ENCODE measurements around the gene EIF4E2.

Gene EIF4E2

DNA sequence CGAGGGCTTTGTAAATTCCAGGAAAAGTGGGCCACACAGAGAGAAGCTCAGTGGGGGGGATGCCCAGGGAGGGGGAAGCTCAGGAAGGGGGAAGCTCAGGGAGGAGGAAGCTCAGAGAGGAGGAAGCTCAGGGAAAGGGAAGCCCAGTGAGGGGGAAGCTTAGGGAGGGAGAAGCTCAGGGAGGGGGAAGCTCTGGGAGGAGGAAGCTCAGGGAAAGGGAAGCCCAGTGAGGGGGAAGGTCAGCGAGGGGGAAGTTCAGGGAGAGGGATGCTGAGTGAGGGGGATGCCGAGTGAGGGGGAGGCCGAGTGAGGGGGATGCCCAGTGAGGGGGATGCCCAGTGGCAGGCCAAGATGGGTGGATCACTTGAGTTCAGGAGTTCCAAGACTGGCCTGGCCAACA, 11.8 kb upstream of the EIF4E2 start:
- no peak for DNase-seq (ENCODE audit: low read depth)

DNA sequence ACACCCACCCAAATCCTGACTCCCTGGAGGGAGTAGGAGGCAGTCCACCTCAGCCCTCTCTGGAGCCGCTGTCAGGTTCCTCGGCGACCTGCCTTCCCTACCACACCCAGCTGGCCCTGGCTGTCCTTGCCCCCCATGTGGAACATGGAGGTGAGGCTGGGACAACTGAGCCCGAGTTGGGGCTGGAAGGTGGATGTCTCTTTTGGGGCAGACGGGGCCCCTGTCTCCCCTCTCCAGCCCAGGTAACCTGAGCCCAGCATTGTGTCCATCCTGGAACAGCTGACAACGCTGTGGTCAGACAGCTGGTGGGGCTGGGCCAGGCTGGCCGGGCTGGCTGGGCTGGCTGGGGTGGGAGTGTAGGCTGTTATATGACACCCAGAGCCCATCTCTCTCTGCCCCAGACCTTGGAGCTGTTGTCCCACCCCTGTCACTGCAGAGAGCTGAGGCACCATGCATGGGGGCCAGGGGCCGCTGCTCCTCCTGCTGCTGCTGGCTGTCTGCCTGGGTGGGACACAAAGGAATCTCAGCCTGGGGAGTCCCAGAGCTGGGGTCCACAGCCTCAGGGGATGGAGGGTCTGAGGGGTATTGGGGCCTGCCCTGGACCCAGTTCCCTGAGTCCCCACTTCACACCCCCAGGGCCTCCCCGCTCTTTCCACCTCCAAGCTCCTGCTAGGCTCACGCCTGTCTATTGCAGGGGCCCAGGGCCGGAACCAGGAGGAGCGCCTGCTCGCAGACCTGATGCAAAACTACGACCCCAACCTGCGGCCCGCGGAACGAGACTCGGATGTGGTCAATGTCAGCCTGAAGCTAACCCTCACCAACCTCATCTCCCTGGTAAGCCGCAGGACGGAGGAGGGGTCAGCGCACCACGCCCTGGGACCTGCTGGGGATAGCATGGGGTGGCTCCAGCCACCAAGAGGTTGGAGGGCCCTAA, 10.9 kb upstream of the EIF4E2 start, which contains the start of gene CHRNG:
TSS of gene CHRNG (plus strand) at position 395 of the 934 bp plus-strand sequence. CDS start at position 451, 56 bp downstream.
- DNase-seq (ENCODE audit: low read depth): no peak

DNA sequence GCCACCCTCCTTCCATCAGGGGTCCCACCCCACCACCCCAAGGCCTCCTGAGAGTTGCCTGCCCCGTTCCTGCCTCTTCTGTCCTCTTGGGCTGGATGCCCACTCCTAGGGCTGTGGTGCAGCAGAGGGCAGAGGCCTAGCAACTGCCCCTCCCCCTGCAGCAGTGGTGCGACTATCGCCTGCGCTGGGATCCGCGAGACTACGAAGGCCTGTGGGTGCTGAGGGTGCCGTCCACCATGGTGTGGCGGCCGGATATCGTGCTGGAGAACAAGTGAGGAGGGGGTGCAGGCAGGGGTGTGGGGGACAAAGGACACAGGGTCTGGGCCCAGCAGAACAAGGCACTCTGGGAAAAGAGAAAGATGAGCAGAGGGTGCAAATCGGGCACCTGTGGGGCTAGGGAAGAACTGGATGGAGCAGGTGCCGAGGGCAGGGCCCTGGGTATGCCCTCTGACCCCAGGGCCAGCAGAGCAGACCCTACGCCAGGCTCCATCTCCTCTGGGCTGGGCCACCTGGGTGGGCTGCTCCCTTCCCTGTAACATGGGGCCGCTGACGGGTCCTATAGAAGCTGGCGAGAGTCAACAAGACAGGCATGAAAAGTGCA, 9.9 kb upstream of the EIF4E2 start:
- no peak for DNase-seq (ENCODE audit: low read depth)

DNA sequence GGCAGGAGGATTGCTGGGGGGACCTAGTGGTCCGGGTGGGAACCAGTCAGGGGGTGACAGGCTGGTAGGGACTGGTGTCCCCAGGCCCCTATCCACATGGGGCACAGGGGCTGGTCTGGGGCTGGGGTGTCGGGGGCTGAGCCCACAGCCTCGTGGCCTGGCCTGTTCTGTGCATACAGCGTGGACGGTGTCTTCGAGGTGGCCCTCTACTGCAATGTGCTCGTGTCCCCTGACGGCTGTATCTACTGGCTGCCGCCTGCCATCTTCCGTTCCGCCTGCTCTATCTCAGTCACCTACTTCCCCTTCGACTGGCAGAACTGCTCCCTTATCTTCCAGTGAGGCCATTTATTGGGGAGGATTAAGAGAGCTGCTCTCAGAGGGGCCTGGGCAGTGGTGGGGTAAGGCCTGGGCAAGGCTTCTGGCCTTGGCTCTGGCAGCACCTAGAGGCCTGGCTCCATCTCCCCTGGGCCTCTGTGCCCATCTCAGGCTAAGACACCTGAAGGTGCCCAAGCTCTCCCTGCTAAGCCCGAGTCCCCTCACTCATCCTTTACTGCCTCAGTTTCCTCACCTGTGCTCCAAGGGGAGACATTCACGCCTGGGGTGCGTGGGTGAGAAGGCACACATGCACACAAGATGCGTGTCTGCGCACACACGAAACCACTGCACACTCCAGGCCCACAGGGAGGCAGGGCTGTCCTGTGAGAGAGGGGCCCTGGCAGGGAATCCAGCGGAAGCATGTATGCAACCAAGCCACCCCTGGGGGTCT, 9.1 kb upstream of the EIF4E2 start:
- DNase-seq (ENCODE audit: low read depth): no peak

DNA sequence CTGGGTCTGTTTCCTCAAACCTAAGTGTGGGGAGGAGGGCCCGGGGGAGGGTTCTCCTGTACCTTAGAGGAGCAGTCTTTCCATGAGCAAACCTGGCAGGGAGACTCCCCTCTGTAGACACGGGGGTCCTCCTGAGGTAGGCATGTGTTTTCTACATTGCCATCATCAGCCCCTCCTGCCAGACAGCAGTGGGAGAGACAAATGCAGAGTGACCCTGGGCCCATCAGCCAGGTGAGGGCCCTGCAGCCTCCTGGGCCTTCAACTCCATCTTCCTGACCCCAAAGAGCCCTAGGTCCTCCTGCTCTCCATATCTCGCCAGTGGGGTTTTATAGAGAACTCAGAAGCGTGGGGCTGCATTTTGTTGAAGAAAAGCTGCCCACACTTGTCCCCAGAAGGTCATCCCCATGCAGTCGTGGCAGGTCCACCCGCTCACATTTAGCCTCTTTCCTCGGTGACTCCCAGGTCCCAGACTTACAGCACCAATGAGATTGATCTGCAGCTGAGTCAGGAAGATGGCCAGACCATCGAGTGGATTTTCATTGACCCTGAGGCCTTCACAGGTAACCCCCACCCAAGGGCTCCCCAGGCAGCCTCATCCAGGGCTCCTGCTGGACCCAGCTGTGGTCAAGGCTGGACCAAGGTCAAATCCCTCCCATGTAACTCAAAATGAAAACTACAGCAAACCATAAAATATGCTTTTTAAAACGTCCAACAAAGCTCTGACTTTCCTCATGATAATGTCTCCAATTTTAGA, 8.4 kb upstream of the EIF4E2 start:
- DNase-seq (ENCODE audit: low read depth): no peak

DNA sequence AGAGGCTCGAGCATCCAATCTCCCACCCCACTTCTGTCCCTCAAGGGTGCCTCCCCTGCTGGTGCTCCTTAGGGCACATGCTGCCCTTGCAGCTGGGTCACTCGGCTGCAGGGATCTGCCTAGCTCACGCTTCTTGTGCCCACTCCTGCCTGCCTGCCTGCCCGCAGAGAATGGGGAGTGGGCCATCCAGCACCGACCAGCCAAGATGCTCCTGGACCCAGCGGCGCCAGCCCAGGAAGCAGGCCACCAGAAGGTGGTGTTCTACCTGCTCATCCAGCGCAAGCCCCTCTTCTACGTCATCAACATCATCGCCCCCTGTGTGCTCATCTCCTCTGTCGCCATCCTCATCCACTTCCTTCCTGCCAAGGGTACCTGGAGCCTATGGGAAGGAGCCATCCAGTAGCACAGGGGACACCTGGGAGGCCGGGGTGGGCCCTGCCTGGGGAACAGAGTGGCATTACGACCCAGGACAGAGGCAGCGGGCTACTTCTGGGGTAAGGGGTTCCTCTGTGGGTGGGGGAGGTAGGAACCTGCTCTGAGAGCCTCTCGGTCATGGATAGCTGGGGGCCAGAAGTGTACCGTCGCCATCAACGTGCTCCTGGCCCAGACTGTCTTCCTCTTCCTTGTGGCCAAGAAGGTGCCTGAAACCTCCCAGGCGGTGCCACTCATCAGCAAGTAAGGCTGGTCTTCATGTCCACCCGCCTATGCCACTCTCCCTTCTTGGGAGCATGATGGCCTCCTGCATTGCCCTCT, 7.6 kb upstream of the EIF4E2 start:
- no peak for DNase-seq (ENCODE audit: low read depth)

DNA sequence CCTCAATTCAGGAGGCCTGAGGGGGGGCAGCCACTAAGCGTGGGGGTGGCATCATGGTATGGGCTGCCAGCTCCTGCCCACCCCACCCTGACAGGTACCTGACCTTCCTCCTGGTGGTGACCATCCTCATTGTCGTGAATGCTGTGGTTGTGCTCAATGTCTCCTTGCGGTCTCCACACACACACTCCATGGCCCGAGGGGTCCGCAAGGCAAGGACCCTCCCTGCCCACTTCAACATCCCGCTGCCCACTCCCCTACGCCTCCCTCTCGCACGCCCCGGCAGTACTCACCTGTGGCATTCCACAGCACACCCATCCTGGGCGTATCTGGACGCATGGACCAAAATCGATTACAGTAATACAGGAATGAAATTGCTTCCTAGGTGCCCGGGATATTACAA, 7.0 kb upstream of the EIF4E2 start:
- DNase-seq (ENCODE audit: low read depth): no peak

DNA sequence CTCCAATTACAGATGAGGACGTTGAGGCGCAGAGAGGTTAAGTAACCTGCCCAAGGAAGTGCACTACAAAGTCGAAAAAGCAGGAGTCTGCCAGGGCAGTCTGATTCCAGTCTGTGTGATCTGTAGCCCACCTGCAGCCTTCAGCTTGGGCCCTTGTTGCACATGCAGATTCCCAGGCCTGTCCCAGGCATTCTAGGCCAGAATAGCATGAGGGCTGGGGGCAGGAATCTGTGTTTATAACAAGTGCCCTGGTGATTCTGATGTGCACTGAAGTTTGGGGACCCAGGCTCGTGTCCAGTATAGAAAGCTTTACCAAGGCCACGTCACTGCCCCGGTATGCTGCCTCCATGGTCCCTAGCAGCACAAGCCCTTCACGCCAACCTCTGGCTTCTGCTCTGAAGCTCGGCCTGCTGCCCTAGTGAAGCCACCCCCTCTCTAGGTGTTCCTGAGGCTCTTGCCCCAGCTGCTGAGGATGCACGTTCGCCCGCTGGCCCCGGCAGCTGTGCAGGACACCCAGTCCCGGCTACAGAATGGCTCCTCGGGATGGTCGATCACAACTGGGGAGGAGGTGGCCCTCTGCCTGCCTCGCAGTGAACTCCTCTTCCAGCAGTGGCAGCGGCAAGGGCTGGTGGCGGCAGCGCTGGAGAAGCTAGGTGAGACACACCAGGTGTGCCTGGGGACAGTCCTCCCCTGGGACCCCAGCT, 6.4 kb upstream of the EIF4E2 start:
- DNase-seq (ENCODE audit: low read depth): no peak

DNA sequence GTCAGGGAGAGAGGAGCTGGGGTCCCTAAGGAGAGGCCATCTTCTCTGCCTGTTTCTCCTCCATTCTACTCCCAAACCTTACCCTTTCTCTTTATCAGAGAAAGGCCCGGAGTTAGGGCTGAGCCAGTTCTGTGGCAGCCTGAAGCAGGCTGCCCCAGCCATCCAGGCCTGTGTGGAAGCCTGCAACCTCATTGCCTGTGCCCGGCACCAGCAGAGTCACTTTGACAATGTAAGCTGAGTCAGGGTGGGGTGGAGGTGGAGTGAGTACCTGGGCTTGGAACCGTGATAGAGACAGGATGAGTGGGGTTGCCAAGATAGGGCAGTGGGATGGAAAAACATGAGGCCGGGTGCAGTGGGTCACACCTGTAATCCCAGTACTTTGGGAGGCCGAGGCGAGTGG, 5.8 kb upstream of the EIF4E2 start:
- no peak for DNase-seq (ENCODE audit: low read depth)

DNA sequence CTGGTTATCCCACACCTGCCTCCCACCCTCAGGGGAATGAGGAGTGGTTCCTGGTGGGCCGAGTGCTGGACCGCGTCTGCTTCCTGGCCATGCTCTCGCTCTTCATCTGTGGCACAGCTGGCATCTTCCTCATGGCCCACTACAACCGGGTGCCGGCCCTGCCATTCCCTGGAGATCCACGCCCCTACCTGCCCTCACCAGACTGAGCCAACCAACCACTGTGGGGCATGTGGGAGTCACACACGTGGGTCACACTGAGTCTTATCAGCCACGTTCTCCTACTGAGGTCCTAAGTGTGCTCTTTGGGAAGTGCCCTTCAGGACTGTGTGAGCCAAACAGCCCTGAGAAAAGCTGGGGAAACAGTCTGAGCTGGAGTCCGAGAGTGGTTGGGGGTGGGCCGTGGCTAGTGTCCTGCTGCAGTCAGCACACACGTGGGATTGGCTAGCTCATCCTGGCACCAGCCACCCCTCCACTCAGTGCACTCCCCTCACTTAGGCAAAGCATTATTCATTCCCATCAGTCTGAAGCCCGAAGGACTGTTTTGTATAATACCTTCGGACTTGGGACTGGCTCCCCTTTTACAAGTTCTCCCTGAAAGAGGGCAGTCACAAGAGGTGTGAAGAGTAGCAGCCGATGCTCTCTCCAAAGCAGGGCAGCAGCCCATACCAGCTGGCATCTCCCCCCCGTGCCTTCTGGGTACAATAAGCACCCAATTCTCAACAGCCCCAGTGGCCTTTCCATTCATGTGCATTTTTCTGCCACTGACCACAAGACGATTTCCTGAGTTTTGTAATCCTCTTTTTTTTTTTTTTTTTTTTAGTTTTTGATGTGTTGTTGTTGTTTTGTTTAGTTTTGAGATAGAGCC, 4.7 kb upstream of the EIF4E2 start:
- DNase-seq (ENCODE audit: low read depth): no peak

DNA sequence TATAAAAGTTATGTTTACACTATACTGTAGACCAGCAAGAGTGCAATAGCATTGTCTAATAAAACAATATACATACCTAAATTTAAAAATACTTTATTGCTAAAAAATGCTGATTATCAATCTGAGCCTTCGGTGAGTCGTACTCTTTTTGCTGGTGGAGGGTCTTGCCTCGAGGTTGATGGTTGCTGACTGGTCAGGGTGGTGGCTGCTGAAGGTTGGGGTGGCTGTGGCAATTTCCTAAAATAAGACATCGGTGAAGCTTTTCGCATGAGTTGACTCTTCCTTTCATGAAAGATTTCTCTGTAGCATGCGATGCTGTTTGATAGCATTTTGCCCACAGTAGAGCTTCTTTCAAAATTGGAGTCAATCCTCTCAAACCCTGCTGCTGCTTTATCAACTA, 2.5 kb upstream of the EIF4E2 start:
- no peak for DNase-seq (ENCODE audit: low read depth)

DNA sequence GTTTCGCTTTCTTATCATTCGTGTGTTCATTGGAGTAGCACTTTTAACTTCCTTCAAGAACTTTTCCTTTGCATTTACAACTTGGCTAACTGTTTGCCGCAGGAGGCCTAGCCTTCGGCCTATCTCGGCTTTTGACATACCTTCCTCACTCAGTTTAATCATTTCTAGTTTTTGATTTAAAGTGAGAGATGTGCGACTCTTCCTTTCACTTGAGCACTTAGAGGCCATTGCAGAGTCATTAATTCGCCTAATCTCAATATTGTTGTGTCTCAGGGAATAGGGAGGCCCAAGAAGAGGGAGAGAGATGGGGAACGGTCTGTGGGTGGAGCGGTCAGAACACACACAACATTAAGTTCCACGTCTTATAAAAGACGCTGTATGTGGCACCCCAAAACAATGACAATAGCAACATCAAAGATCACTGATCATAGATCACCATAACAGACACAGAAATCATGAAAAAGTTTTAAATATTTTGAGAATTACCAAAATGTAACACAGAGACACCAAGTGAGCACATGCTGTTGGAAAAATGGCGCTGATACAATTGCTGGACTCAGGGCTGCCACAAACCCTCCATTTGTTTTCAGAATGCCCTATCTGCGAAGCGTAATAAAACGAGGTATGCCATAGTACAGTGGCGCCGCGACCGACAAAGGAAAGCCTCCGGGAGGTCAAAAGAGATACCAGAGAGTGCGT, 685 bp upstream of the EIF4E2 start:
- DNase-seq (ENCODE audit: low read depth): no peak

DNA sequence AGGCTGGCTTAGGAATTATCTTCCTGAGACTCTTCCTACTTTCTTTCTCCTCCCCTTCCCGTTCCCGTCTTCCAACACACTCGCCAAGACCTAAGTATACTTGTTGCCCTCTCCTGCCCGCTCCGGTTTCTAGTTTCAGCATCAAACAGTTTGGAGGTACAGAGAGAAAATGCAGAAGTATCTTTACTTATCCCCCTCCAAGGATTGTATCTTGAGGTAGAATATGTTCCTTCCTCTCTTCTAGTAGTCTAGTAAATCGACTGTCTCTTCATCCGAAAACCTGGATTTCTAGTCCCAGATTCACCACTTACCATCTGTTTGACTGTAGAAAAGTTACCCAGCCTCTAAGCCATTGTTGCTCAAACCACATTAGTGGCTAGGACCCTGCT, 755 bp downstream of the EIF4E2 start:
- DNase-seq (ENCODE audit: low read depth): no peak

DNA sequence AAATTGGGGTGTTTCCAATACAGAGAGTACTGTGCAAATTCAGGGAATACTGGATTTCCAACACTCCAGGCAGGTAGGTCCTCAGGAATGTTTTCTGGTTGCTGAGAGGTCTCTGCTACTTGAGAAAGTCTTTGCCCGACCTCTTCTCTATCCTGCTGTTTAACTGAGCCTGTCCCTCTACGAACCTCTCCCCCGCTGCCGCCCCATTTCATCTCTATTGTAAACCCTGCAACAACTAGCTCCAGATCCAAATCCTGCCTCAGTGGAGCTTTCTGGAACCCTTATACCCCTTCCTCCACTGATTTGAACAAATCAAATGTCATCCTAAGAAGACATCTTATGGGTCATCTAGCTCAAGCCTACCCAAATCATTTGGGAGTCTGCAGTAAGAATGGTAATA, 1.3 kb downstream of the EIF4E2 start:
- no peak for DNase-seq (ENCODE audit: low read depth)

DNA sequence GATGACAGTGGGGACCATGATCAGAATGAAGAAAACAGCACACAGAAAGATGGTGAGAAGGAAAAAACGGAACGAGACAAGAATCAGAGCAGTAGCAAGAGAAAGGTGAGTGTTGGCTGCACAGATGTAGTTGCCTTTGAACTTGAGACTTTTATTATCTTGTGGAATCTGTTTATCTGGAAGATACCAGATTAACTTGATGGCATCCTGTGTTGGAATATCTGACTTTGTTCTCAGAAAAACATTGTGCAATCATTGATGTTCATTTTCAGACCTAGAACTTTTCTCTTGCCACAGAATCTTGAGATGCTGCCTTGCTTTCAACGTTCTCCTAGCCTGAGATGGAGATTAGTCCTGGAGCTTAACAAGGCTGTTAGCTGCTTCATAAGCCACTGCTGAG, 5.9 kb downstream of the EIF4E2 start:
- DNase-seq (ENCODE audit: low read depth): no peak

DNA sequence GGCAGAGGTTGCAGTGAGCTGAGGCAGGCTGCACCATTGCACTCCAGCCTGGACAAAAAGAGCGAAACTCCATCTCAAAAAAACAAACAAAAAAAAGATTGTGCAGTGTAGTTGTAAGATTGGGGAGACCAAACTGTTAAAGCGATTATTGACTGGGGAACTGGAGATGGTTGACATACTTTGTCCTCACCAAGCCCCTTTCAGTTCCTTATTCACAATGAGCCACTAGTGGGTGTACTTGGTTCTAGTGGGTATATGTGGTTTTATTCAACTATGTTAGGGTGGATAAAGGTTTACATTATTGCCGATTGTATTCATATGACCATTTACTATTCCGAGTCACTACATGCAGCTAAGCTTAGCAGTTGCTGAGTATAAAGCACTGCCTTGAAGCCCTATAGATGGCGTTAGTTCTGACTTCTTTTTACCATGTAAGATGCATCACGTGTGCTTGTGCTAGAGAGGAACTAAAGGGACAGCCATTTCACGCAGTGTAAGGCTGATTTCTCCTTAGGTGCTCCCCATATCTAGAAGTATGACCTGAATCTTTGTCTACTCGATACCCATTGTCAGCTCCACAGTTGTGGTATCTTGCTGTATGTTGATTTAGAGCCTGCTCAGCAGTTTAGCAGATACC, 12.1 kb downstream of the EIF4E2 start:
- no peak for DNase-seq (ENCODE audit: low read depth)

DNA sequence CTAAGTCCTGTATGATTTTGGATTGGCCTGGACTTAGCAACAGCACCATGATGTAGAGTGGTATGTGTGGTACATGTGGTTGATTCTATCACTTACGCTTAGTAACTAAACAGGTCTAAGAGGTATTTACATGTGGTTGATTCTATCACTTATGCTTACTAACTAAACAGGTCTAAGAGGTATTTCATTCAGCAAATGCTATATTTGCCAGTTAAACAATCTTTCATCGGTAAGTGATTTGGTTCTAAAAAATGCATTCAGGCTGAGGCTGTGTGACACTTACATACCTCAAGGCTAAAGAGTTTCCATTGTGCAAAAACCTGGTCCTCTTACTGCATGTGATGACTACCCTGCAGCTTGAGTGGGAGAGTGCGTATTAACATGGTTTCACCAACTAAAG, 13.1 kb downstream of the EIF4E2 start:
- no peak for DNase-seq (ENCODE audit: low read depth)

DNA sequence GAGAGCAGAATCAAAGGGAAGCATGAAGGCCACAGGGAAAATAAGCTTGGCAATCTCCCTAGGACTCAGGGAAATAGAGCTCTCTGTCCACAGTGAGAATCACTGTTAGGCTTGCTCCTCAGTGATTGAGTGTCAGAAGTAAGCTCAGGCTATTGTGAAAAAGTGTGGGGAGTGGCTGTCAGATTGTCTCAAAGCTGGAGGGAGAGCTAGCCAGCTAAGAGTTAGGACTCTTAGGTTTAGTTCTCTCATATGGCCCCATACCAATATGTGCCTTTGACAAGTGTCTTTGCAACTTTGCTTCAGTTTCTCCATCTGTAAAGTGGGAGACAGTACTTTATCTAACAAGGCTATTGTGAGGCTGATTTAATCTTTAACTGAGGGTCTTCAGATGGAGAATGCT, 17.2 kb downstream of the EIF4E2 start:
- DNase-seq (ENCODE audit: low read depth): no peak

DNA sequence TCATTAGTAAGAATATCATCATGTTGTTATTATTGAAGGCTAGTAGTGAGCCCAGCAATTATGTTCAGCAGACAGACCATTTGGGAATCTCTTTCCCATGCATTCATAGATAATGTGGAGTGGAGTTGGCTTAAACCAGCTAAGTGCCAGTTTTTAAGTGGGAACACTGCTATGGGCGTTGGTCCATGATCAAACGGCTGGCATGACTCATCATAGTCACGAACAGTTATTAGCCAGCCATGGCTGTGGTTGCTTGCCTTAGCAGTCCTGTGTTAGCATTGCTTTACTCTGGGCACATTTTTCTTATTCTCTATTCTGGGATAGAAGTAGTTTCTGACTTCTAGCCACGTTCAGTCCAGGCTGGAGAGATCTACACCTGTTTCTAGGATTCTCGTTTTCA, 17.7 kb downstream of the EIF4E2 start:
- no peak for DNase-seq (ENCODE audit: low read depth)

Measured in stimulated activated CD8-positive, alpha-beta memory T cell treated with anti-CD3 and anti-CD28 coated beads, Interleukin-12 subunit alpha, Interleukin-12 subunit beta, amount 100 ng/mL, for 1 hour (primary cell).